Epithelial cell of esophagus (primary cell): ENCODE results near the gene STX5.
"Not testable (repeated sequence)": the region's sequence is repeated elsewhere in the genome, so short reads cannot be mapped to it uniquely, and the experiment has no call there.

Experiments used
- DNase-seq: peaks from one replicate; pipeline ENCODE4 v3.0.0; 2010; ENCODE audit warnings: low read depth
- H3K4me3 ChIP-seq: 2 replicates; pipeline ENCODE4 v1.5.1; 2011; ENCODE audit warnings: mild to moderate bottlenecking, low read length, control low read depth
- TF ChIP-seq, protein P1 (sequence below): IDR thresholded peaks from 2 replicates; pipeline ENCODE4 v1.5.1; 2011; ENCODE audit warnings: low read depth, mild to moderate bottlenecking, low read length, control low read depth, inconsistent platforms; ENCODE audit not compliant: insufficient read depth; ENCODE audit errors: missing control alignments

Gene STX5

DNA sequence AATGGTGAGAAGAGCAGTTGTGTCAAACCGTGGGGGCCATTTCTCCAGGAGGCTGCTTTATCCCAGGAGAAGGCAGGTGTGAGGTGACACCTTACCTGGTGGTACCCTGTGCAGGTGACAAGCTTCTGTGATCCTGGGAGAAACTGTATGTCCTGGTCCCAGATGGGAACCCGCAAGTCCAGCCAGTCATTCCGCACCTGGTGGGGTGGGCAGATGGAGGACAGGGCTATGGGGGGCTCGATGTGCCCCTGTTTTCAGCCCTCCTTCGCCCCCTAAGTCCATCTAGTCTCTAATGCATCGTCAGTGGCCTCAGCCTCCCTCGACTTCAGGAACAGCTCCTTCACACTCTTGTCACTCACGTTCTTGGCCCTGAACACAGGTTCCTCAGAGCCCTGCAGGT is 3.5 kb upstream of the STX5 start:
- no peak overlapping the region for H3K4me3 ChIP-seq
- TF ChIP-seq, protein P1, sequence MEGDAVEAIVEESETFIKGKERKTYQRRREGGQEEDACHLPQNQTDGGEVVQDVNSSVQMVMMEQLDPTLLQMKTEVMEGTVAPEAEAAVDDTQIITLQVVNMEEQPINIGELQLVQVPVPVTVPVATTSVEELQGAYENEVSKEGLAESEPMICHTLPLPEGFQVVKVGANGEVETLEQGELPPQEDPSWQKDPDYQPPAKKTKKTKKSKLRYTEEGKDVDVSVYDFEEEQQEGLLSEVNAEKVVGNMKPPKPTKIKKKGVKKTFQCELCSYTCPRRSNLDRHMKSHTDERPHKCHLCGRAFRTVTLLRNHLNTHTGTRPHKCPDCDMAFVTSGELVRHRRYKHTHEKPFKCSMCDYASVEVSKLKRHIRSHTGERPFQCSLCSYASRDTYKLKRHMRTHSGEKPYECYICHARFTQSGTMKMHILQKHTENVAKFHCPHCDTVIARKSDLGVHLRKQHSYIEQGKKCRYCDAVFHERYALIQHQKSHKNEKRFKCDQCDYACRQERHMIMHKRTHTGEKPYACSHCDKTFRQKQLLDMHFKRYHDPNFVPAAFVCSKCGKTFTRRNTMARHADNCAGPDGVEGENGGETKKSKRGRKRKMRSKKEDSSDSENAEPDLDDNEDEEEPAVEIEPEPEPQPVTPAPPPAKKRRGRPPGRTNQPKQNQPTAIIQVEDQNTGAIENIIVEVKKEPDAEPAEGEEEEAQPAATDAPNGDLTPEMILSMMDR: no peak
- no peak for DNase-seq

DNA sequence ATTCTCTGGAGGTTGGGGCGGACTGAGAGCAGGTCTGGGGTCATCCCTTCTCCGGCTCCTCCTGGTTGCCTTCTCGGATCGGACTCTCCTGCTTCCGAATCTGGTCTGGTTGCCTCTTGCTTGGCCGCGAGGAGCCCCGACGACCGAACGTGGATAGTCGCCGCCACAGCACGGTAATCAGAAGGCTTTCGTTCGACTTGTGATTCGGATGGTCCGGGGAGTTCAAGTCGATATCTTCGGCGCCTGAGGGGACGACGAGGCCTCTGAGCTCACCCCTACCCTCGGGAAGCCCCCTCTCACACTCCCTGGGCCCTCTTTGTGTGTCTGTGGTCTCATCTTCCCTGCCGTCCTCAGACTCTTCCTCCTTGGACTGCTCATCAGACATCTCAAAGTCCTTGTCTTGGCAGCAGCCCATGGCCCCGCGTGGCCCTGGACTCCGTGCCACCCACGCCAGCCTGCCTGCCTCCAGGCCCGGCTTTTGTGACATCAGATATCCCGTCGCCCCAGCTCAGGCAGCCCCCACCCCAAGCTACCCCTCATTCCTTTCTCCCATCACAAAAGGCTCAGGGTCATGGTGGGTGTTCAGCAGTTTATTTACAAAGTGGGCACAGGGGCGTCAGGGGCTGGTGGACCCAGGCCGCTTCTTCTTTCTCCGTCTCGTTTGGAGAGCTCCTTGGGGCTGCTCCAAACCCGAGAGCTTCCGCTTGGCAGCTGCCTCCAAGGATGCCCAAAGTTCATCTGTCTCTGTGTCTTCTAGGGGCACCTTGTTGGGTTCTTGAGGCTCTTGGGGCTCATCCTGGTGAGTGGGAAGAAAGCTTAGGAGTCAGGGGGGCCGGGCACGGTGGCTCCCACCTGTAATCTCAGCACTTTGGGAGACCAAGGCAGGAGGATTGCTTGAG is 734 bp upstream of the STX5 start, which contains the start of gene TEX54:
TEX54 (minus strand) TSS at position 506 of the 899 bp plus-strand sequence.
- DNase-seq: no peak
- H3K4me3 ChIP-seq: peak within 1 kb of the TSS; percentile 86
- TF ChIP-seq, protein P1: no peak

DNA sequence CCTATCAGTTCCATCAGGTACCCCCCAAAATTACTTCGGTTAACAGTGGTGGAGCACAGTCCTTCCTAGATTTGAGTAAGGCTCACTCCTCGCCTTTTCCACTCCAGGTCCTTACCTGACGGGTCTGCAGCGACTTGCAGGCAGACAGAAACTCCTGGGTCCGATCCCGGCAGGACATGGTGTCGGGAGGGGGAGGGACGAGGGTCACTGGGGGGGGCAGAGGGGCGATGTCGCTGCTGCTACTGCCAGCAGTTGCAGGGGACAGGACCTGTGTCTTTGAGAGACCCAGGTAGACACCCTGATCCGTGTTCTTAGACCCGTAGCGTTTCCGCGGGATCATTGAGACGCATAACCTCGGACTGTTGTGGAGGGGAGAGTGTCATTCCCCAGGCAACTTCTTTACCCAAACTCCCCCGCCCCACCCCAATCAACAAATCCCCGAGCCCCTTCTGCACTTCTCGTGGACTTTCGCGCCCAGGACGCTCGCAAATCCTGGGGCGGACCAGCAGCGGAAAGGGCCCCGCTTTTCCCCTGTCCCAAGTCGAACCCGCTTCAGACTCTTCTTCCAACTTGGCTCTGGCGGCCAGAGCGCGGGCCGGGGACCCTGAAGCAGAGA is 839 bp downstream of the STX5 start:
- TF ChIP-seq, protein P1: no peak
- H3K4me3 ChIP-seq: peak overlapping the region; percentile 86
- DNase-seq: peak; percentile 43

DNA sequence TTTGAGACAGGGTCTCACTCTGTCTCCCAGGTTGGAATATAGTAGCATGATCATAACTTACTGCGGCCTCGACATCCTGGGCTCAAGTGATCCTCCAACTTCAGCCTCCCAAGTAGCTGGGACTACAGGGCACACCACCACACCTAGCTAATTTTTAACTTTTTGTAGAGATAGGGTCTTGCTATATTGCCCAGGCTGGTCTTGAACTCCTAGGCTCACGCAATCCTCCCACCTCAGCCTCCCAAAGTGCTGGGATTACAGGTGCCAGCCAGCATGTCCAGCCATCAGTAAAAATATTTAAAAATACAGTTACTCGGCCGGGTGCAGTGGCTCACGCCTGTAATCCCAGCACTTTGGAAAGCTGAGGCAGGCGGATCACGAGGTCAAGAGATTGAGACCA is 3.7 kb downstream of the STX5 start:
- DNase-seq, H3K4me3 ChIP-seq: not testable (repeated sequence)

DNA sequence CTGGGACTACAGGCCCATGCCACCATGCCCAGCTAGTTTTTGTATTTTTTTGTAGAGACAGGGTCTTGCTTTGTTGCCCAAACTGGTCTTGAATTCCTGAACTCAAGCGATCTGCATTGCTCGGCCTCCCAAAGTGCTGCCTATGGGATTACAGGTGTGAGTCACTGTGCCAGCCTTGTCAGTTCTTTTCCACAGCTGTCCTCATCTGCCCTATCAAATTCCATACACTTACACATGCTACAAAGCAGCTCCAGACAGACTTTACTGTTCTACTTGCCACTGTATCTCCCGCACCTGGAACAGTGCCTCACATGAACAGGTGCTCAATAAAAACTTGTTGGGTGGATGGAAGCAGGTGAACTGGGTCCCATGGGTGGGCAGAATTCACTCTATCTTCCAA is 8.2 kb downstream of the STX5 start:
- TF ChIP-seq, protein P1: no peak
- DNase-seq: peak; percentile 47
- H3K4me3 ChIP-seq: no peak overlapping the region

DNA sequence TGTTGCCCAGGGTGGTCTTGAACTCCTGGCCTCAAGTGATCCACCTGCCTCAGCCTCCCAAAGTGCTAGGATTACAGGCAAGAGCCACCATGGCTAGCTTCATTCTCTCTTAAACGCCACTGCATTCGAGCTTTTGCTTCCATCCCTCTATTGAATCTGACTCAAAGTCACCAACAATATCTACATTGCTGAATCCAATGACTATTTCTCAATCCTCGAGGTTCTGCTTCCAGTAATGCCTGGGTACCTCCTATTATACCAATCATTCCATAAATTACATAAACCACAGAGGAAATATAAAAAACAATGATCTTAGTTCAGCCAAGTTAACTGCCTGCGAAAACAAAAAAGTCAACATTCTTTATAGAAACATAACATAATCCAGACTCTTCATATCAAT is 14.7 kb downstream of the STX5 start:
- TF ChIP-seq, protein P1: no peak
- H3K4me3 ChIP-seq: no peak overlapping the region
- DNase-seq: no peak

DNA sequence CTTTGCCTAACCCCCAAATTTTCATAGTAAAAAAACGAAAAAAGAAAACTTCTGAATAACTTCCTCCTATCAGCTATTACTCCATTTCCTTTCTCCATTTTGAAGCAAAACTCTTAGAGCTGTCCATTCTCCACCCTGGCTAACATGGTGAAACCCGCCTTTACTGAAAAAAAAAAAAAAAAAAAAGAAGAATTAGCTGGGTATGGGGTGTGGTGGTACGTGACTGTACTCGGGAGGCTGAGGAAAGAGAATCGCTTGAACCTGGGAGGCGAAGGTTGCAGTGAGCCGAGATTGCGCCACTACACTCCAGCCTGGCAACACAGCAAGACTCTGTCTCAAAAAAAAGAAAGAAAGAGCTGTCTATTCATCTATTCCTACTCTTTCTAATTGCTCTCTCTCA is 15.3 kb downstream of the STX5 start:
- TF ChIP-seq, protein P1: no peak
- DNase-seq: no peak
- no peak overlapping the region for H3K4me3 ChIP-seq
